HUDEP-2 (cell line): ENCODE measurements around the gene CYP4A11.
"Not testable (repeated sequence)": the region's sequence is repeated elsewhere in the genome, so short reads cannot be mapped to it uniquely, and the experiment has no call there.

Source experiments
- DNase-seq, 76 experiments: peaks; one replicate each; lab custom pipeline; 2025; ENCODE audit not compliant: unreplicated experiment in 76 of 76; lab: John Stamatoyannopoulos, UW

The CYP4A11 gene, protein sequence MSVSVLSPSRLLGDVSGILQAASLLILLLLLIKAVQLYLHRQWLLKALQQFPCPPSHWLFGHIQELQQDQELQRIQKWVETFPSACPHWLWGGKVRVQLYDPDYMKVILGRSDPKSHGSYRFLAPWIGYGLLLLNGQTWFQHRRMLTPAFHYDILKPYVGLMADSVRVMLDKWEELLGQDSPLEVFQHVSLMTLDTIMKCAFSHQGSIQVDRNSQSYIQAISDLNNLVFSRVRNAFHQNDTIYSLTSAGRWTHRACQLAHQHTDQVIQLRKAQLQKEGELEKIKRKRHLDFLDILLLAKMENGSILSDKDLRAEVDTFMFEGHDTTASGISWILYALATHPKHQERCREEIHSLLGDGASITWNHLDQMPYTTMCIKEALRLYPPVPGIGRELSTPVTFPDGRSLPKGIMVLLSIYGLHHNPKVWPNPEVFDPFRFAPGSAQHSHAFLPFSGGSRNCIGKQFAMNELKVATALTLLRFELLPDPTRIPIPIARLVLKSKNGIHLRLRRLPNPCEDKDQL

DNA sequence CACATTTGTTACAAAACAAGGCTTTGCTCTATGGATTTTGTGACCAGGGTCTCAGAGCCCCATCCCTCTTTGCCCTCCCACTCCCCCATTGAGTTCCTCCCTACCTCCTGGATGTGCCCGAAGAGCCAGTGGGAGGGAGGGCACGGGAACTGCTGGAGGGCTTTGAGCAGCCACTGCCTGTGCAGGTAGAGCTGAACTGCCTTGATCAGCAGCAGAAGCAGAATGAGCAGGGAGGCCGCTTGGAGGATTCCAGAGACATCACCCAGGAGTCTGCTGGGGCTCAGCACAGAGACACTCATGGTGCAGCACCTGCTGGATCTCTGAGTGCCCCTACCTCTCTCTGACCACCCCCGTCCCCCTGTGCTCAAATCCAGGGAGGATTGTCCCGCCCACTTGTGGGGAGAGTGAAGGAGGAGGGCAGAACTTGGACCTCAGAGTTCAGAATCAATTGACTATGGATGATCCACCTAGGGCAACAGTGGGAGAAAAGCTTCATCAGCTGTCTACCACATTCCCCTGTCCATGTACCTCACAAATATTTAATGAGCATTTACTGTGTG lies at the start of gene CYP4A11:
Gene CYP4A11 (minus strand): TSS at position 342 of the 560 bp plus-strand sequence. CDS start 43 bp downstream, at position 299.
- no peak for DNase-seq

DNA sequence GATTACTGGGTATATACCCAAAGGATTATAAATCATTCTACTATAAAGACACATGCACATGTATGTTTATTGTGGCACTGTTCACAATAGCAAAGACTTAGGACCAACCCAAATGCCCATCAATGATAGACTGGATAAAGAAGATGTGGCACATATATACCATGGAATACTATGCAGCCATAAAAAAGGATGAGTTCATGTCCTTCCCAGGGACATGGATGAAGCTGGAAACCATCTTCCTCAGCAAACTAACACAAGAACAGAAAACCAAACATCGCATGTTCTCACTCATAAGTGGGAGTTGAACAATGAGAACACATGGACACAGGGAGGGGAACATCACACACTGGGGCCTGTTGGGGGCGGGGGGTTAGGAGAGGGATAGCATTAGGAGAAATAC lies 49.3 kb upstream of the CYP4A11 start:
- DNase-seq: not testable (repeated sequence)

DNA sequence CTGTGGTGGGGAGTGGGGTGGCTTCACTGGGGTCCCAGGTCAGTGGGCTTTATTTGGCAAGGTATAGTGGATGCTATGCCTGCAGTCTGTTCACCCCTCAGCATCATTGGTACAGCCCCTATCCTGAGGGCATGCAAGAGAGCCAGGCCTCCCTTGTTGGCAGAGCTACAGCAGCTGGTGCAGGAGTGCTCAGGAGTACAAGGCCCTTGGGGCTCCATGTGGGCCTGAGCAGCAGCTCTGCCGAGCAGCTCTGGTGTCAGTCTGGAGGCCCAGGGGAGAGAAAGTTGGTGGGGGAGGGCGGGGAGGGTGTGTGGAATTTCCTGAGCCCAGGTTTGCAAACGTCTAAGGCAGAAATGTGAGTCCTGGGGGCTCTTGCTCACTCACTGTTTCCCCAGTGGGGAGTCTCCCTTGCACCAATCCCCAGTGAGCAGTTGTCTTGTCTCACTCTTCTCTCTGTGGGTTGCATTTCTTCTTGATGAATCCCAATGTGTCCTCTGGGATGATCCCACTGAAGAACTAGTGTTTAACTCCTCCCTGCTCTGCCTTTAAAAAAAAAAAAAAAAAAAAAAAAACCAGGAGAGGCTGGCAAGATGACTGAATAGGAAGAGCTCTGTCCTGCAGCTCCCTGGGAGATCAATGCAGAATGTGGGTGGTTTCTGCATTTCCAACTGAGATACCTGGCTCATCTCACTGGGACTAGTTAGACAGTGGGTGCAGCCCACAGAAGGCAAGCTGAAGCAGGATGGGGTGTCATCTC lies 42.7 kb upstream of the CYP4A11 start:
- no peak for DNase-seq

DNA sequence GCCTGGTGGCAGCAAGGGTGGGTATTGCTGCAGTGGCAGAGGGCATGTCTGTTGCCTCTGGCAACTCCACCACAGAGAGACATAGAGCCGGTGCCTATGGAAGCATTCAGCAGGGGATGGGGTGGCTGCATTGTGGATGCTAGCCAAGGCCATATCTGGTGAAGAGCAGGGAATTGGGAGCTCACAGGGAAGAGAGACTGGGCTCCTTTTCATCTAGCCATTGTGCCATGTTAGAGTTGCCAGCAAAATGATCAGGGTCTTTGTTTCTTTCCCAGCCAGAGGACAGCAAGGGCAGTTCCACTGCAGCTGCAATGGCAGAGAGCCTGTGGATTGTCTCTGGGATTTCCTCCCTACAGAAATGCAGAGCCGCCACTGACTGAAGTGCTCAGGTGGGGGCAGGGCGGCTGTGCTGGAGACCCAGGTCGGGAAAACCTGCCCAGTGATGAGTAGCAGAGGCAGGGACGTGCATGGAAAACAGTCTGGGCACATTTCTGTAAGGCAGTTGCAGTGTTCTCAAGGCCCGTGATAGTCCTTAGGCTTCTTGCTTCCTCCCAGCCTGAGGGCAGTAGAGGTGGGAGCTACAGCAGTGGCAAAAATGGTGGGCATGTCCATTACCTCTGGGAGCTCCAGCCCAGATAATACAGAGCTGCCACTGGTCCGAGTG lies 42.0 kb upstream of the CYP4A11 start:
- no peak for DNase-seq

DNA sequence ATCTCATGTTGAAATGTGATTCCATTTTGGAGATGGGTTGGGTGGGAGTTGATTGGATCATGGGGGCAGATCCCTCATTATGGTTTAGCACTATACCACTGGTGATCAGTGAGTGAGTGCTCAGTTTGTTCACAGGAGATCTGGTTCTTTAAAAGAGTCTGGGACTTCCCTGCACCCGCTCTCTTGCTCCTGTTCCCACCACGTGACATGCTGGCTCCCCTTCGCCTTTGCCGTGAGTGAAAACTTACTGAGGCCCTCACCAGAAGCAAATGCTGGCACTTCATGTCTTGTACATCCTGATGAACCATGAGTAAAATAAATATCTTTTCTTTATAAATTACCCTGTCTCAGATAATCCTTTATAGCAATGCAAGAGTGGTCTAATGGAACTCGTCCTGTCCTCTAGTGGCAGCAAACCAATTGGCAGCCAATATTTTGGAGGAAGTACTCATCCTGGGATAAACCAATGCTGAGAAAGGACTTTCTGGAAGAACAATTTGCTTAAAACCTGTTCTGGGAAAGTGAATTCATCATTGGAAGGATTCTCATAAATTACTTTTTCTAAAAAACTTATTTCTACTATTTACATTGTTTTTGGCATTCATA lies 27.8 kb upstream of the CYP4A11 start:
- DNase-seq: peak in 1 of 76 experiments; percentile 1

DNA sequence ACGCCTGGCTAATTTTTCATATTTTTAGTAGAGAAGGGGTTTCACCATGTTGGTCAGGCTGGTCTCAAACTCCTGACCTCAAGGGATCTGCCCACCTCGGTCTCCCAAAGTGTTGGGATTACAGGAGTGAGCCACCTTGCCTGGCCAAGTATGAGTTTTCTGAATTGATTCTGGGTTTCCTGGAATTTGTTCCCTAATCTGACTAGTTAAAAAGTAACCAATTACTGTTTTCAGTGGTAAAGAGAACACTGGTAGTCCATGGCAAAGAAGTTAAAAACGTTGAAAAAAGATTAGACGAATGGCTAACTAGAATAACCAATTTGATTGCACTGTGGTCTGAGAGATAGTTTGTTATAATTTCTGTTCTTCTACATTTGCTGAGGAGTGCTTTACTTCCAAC lies 21.0 kb upstream of the CYP4A11 start:
- not testable (repeated sequence) for DNase-seq

DNA sequence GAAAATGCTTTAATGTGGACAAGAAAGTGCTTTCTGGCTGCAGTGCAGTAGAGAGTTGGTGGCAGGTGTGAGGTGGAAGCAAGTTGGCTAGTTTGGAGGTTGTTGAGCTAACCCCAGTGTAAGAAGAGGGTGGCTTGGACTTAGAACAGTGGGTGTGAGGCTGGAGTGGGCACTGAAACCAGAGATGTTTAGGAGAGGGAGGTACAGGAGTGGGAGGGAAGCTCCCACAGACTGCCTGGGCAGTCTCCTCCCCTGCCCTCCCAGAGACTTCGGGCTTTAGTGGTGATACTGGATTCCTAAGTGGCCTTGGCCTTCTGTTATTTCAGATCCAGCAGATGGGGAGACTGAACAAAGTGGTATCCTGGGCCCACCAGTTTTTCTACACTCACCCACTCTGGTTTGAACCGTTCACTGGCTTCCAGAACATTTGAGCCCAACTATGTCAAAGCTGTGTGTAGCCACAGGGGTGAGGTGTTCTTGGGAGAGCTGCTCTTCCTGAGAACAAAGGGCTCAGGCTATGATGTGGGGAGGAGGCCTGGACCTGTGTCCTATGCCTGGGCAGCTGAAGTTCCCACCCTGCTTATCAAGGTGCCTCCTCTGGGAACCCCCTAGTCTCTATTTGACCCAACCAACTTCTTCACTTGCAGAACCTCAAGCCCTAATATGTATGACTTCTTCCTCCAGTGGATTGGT lies 19.9 kb upstream of the CYP4A11 start:
- DNase-seq: no peak

DNA sequence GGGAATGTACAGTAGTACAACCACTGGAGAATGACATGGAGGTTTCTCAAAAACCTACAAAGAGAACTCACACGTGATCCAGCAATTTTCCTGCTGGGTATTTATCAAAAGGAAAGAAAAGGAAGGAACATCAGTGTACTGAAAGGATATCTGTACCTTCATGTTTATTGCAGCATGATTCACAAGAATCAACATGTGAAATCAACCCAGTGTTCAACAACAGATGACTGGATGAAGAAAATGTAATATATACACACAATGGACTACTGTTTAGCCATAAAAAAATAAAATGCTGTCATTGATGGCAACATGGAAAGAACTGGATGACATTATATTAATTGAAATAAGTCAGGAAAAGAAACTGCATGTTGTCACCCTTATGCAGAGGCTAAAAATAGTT lies 19.0 kb upstream of the CYP4A11 start:
- DNase-seq: no peak

DNA sequence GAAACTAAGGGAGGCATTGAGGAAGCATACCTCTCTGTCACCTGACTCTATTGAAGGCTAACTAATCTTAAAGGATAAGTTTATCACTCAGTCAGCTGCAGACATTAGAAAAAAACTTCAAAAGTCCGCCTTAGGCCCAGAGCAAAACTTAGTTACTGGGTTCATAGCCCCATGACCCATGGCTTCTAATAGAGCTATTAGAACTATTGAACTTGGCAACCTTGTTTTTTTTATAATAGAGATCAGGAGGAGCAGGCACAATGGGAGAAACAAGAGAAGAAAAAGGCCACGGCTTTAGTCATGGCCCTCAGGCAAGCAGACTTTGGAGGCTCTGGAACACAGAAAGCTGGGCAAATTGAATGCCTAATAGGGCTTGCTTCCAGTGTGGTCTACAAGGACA lies 13.8 kb upstream of the CYP4A11 start:
- DNase-seq: not testable (repeated sequence)

DNA sequence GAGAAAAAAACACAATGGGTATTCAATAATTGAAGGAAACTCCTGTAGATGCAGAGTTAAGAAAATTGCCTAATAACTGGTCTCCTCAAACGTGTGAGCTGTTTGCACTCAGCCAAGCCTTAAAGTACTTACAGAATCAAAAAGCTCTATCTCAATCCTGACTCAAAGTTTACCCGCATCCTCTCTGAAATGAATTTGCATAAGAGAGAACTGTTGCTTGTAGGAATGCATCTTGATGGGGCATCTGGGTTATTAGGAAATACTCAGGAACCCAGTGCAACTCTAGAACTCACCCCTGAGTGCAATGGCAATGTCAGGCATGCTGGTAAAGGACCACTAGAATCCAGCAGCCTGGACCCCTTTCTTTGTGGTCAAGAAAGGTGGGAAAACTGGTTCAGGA lies 12.6 kb upstream of the CYP4A11 start:
- DNase-seq: not testable (repeated sequence)

DNA sequence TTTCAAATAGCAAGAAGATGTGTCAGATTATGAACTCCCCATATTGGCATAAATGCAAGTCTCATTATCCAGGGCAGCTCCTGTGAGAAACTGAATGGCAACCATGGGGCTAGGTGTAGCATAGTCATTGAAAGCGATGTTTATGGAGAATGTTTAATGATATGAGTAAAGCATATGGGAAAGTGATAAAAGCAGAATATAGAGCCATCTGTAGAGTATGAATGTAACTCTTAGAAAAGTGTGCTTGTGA lies 8.1 kb upstream of the CYP4A11 start:
- DNase-seq: not testable (repeated sequence)

DNA sequence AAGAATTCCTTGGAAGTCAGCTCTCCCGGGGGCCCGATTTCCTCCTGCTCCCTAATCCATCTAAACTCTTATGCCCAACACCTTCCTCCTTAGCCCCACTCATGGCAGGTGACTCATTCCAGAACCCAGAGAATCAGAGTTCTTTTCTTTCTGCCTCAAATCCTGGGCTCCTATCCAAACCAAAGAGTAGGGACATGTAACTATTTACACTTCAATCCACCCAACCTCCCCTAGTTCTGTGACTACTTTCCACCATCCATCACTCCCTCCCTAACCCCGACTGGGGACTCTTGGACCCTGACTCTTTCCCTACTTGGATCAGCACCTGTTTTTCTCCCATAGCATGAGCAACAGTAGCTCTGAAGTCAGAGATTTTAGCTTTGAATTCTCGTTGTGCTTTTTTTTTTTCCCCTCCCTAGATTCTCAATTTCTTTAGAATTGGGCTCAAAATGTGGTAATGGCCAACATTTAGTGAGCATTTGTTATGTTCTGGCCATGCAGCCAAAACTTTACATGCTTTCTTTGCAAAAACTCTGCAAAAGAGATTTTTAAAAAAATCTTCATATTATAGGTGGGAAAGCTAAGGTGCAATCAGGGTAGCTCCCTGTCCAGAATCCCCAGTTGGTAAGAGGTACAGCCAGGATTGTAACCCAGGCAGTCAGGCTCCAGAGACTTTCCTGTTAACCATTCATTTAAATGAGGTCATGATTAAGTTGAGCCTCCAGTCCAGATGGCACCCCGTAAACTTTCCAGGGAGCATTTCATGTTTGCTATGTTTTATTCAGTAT lies 7.5 kb upstream of the CYP4A11 start:
- no peak for DNase-seq

DNA sequence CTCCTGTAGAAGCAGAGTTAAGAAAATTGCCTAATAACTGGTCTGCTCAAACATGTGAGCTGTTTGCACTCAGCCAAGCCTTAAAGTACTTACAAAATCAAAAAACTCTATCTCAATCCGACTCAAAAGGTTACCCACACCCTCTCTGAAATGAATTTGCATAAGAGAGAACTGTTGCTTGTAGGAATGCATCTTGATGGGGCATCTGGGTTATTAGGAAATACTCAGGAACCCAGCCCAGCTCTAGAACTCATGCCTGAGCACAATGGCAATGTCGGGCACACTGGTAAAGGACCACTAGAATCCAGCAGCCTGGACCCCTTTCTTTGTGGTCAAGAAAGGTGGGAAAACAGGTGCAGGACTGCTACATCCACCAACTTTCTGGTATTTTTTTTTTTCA lies 6.4 kb upstream of the CYP4A11 start:
- not testable (repeated sequence) for DNase-seq

DNA sequence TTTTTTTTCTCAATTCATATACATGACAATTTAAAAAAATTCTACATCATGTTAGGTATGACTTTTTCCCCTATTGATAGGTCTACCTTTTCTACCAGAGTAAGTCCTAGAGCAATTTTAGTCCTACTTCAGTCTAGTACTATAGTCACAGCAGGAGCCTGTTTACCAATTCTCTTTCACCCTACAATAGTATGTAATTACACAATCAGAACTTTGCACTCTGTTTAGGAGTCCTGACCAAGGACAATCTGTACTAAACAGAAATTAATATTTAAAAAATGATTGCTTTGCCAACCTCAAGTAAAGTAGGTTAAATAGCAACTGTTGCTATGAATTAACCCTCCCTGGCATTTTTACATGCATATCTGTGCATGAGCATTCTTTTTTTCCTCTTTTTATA lies 810 bp upstream of the CYP4A11 start:
- DNase-seq: no peak

DNA sequence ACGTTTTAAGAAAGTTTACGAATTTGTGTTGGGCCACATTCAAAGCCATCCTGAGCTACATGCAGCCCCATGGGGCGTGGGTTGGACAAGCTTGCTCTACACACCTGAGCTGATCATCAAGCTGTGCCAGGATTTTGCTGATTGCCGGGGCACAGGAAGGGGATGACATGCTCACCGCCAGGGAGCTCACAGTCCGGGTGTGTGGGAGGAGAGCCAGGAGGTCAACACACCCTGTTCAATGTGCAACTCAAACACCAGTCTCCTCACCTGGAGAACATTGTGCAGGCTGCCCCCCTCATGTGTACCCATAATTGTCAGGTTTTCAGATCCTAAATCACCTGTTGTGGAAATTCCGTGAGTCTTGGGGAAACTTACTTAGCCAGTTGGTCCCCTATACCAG lies 969 bp downstream of the CYP4A11 start:
- no peak for DNase-seq

DNA sequence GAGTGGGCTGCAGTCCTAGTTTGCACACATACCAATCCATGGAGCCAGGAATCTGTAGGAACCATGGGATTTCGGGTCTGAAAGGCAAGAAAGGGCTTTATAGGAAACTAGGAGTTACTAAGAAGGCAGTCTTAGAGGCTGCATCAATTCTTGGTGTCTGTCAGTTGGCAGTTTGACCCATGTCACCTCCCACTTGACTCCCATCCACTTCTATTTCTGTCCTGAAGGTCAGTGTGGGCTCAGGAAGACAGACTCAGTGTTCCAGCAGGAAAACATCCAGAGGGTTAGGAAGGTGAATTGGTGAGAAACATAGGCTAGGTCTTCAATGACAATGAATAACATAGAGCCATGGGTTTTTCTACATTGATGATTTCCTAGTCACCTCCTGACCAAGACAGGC lies 4.0 kb downstream of the CYP4A11 start:
- no peak for DNase-seq

DNA sequence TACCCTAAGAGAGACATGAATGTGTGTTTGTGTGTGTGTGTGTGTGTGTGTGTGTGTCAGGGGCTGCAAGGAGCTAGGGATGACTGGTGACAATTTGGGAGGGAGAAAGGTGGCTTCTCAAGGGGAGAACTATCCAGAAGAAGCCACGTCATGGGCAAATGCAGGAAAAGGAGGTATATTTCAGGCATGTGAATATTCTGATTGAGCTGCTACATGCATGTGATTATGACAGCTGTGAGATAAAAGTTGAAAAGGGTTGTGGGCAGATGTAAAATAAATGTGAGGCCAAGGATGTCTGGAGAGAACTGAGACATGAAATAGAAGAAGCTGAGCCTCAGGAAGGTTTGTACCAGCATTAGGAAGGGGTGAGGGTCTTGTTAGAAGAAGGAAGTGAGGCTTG lies 4.5 kb downstream of the CYP4A11 start:
- no peak for DNase-seq

DNA sequence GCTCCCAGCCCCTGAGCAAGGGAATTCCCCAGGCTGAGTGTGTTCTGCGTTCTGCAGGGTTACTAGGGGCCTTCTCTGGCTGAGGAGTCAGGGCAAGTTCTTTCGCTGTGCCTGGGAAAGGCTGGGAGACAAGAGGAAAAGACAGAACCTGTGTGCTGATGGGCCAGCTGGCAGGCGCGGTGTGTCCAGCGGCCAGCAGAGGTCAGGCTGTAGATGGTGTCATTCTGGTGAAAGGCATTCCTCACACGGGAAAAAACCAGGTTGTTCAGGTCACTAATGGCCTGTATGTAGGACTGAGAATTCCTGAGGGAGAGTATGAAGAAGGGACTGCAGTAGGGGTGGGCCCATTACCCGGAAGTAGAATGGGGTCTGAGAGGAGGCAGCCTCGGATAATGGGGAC lies 6.4 kb downstream of the CYP4A11 start:
- peak in 1 of 76 experiments; percentile 1 for DNase-seq

DNA sequence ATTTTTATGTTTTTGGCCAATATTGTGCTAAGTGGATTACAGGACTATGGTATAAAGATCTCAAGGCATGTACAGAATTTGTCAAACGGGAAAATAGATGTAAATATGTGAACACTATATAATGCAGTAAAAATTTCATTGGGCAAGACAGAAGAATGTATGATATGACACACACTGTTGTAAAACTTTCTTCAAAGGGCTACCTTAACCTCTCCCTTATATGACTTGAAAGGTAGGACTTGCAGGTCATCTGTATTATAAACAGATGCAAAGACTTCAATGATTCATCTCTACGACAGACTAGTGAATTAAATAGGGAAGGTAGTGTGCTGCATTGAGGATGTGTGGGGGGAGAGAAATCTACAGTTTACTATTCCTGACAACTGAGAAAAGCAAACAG lies 9.3 kb downstream of the CYP4A11 start:
- not testable (repeated sequence) for DNase-seq
